GM10847 (cell line): ENCODE measurements around the gene GAS2L2.

Experiments
- POLR2A ChIP-seq: IDR thresholded peaks from 2 replicates; pipeline ENCODE4 v1.6.1; 2011; ENCODE audit not compliant: insufficient read length; ENCODE audit errors: extremely low read depth

Gene GAS2L2

GRCh38 chr17:35763767-35764122 is 10.7 kb upstream of the GAS2L2 start:
- TF ChIP-seq POLR2A: no peak

DNA sequence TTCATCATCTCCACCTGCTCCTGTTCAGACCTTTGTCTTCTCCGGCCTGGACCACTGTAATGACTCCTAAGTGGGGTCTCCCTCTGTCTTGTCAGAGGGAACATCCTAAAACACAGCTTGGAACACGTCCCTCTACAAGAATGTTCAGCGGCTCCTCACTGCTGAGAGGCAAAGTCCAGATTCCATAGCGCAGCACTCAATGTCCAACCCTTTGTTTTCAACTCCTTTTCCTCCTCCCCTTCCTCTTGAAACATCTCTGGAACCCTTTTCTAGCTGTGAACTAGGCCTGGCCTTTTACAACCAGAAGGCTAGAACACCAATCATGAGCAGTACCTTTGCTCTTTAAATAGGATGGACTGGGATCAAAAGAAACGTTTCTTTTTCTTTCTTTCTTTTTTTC is 8.6 kb upstream of the GAS2L2 start:
- no peak for TF ChIP-seq POLR2A

- TF ChIP-seq POLR2A: no peak
Measured at GRCh38 chr17:35760587-35760986, 7.5 kb upstream of the GAS2L2 start, which contains the start of gene C17orf50. Gene C17orf50 (plus strand): TSS chr17:35760887. CDS start chr17:35760942, 55 bp downstream.

DNA sequence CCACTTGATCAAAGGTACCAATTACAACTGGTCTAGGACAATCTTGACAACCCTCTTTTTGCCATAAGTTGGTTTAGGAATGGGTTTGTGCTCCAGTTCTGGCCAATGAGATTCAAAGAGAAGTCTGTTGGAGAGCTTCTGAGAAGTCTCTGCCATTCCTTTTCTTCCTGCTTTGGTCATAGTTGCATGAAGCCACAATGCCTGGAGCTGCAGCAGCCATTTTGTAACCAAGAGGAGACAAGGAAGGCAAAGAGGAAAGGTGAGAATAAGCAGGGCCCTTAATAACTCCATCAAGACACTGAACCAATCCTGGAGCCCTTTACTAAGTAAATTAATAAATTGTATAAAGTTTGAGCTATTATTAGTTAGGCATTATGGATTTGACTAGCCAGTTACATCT is 4.2 kb upstream of the GAS2L2 start:
- TF ChIP-seq POLR2A: no peak

GRCh38 chr17:35752471-35752870 is 568 bp downstream of the GAS2L2 start:
- no peak for TF ChIP-seq POLR2A

GRCh38 chr17:35750526-35751395 is 2.3 kb downstream of the GAS2L2 start:
- no peak for TF ChIP-seq POLR2A

DNA sequence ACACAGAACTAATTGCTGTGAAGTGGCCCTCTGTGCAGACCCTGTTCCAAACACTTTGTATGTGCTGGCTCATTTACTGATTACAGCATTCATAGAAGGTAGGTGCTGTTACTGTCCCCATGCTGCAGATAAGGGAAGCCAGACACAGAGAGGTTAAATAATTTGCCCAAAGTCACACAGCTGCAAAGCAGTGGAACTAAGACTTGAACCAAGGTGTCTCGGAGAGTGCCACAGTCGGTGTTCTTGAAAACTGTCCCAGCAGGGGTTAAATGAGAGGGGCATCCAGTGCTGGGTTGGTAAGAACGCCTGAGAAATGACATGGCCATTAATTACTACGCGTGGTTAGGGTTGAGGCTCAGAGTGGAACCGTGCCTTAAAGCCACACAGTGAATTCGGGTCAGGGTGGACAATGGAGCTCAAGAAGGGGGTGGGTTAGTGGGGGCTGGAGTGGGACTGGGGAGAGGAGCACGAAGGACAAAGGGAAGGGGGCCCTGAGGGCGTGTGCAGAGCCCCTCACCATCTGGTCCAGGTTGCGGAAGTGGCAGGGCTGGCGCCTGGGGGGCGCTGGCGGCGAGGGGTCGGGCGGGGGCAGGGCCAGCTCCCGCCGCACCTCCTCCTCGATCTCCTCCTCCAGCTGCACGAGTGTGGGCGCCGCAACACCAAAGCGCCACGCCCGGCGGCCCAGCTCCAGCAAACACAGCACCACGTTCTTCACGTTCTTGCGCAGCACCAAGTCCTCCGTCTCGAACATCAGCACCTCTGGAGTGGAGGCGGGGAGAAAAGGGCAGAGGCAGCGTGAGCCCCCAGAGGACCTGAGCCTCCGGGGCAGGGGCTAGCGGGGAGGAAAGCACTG is 3.3 kb downstream of the GAS2L2 start:
- TF ChIP-seq POLR2A: no peak

DNA sequence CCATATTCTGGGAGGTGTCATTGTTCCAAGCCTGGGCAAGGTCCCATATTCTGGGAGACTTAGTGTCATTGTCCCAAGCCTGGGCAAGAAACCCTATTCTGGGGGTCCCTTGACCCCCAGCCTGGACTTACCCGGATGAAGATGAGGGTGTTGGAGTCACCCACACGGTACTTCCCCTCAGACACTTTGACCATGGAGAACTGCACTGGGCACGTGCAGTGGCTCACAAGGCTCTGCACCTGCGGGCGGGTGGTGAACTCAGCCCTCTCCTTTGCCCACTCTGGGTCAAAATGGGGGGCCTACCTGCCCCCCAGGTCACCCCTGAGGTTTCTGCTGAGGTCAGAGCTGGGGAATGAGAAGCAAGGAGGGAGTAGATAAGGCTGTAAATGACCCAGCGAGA is 4.1 kb downstream of the GAS2L2 start:
- TF ChIP-seq POLR2A: no peak

GRCh38 chr17:35748341-35748841 is 4.6 kb downstream of the GAS2L2 start:
- no peak for TF ChIP-seq POLR2A

- no peak for TF ChIP-seq POLR2A
Measured at GRCh38 chr17:35747540-35748017, 5.5 kb downstream of the GAS2L2 start.

DNA sequence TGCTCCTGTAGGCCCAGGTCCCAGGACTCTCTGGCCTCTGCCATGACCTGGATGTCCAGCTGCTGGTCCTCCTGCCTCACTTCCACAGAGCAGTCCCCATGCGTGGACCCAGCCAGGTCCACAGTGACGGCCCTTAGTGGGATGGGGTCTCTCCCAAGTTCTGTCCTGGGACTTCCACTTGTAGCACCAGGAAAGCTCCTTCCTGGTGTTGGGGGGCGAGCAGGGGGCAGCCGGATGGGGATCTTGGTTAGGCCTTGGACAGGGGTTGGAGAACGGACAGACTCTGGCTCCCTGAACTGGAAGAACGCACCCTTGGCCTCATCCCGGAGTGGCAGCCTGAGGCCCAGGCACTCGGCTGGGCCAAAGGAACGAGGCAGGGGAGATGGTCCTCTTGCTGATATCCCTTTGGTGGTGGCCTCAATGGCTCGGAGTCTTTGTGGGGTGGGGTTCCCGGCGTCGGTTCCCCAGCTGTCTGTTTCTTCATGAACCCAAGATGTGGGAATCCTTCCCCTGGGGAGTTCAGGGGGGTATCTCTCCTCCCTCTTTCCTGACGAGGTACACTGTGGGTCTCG is 7.2 kb downstream of the GAS2L2 start:
- TF ChIP-seq POLR2A: no peak

GRCh38 chr17:35745246-35745645 is 7.8 kb downstream of the GAS2L2 start:
- no peak for TF ChIP-seq POLR2A

DNA sequence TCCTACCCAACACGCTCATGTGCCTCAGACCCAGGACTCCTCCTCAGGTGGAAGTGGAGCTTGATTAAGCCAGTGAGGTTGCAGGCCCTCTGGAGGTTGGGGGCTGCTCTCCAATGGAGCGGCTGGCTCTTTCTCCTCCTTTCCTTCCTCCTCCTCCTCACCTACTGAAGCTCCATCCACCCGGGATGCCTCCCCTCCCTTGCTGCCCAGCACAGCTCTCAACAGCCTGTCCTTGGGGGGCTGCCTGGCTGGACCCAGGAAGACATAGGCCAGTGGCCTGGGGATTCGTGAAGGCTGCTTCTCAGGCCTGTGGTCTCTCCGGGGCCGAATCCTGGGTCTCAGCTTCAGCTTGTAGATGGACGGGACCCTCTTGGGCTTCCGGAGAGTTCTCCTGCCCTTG is 8.2 kb downstream of the GAS2L2 start:
- no peak for TF ChIP-seq POLR2A

- TF ChIP-seq POLR2A: no peak
Measured at GRCh38 chr17:35743626-35744328, 9.3 kb downstream of the GAS2L2 start.
